Motor neuron (in vitro differentiated cells): ENCODE data around the gene THSD7B. TPM values are rescaled to one million over a fixed set of nuclear protein-coding genes. Genes with fewer than 3 reads are reported as not detected.

ENCODE experiments used
- ATAC-seq, 8 experiments: fragments of 200-7000 bp; cut with Tn5 transposase; replicated peaks in 6 of 8; 2 replicates each; pipeline ENCODE4 v1.8.0; 2021; ENCODE audit warnings: mild to moderate bottlenecking in 8 of 8, moderate library complexity in 8 of 8
- H3K27ac ChIP-seq, 2 donors: fragments of 250-450 bp; sonication (Bioruptor Pico); 2 replicates each; pipeline ENCODE4 v1.9.0; 2021; ENCODE audit warnings: antibody characterized with exemption in 2 of 2, mild to moderate bottlenecking in 2 of 2, moderate library complexity in 1 of 2
- H3K4me1 ChIP-seq, 2 donors: fragments of 250-450 bp; sonication (Bioruptor Pico); replicated peaks in 1 of 2; 2 replicates each; pipeline ENCODE4 v1.6.1; 2021; ENCODE audit warnings: antibody characterized with exemption in 2 of 2, mild to moderate bottlenecking in 2 of 2, moderate library complexity in 1 of 2
- H3K4me3 ChIP-seq, 5 donors: fragments of 250-450 bp; sonication (Bioruptor Pico); 2 replicates each; pipeline ENCODE4 v1.9.0; 2021; ENCODE audit warnings: antibody characterized with exemption in 5 of 5, mild to moderate bottlenecking in 5 of 5, moderate library complexity in 4 of 5
- WGBS, 10 experiments: fragments of 450-650 bp; shearing (Covaris generic); methylation state at CpG; one replicate each; pipeline ENCODE4 v1.0.0; 2022; 5-methylcytosine and 5-hydroxymethylcytosine counted together
- in situ Hi-C, 9 experiments: fragments of 400-800 bp; cut with MboI; loops; one replicate each; pipeline ENCODE4 v1.15.0; 2021; ENCODE audit warnings: low sequenced_read_pairs in 9 of 9, low pct_unique_long_range_greater_than_20kb in 2 of 9; ENCODE audit not compliant: unreplicated experiment in 9 of 9
- total RNA-seq, 8 experiments: library from RNA; unstranded; fragments of 300-600 nt; gene quantifications; 2 replicates each; pipeline versions ENCODE4 v1.2.3 to v1.2.4, GENCODE V29; 2022

Gene THSD7B
- total RNA-seq, 8 experiments from 2014 or later = 0.13 to 1.4 (median 0.31) TPM

- ATAC-seq = no peak
- Histone ChIP-seq H3K4me3 (no peak overlapping the region), H3K27ac (no peak overlapping the region), H3K4me1 (peaks cover 8 to 15% of the 10 kb centered on the region in 2 donors)
- in situ Hi-C loops = no loop called here
- WGBS, 10 experiments = 0 to 71% (median 14%) methylated on average over 1 to 2 of the region's 2 CpGs; no CpG with 5 or more reads in 6 of the 10 experiments
Observed at GRCh38 chr2:136767030-136767429, 1.7 kb downstream of the THSD7B start.

GRCh38 chr2:136769871-136770270 is 4.5 kb downstream of the THSD7B start:
- ATAC-seq = no peak
- Histone ChIP-seq H3K4me1 (peaks cover 8 to 11% of the 10 kb centered on the region in 2 donors), H3K27ac (no peak overlapping the region), H3K4me3 (no peak overlapping the region)
- in situ Hi-C loops = no loop called here
- 12 to 80% (median 58%) methylated on average over 2 to 6 of the region's 6 CpGs; no CpG with 5 or more reads in 1 of the 10 experiments for WGBS, 10 experiments

DNA sequence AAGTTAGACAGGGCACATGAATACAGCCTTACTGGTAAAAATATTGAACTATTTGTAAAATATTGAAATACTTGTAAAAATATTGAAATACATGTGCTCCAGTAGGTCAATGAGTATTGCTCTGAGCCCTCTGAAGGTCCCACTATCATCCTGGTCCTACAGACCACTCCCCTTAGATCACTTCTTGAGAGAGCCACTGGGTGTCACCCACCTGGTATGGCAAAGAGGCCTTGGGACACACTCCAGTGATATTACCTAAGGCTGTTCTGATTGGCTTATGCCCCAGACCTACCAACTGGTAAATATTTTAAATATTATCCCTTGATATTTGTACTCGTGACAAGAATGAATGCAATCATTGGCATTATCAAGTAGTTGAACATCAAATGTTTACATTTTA is 5.0 kb downstream of the THSD7B start:
- in situ Hi-C loops = no loop called here
- no peak overlapping the region for H3K27ac ChIP-seq
- ATAC-seq = no peak
- WGBS, 10 experiments = 0 to 100% (median 78%) methylated on average over 1 of the region's 1 CpG; no CpG with 5 or more reads in 1 of the 10 experiments
- H3K4me1 ChIP-seq = peaks cover 8 to 11% of the 10 kb centered on the region in 2 donors
- H3K4me3 ChIP-seq = no peak overlapping the region

DNA sequence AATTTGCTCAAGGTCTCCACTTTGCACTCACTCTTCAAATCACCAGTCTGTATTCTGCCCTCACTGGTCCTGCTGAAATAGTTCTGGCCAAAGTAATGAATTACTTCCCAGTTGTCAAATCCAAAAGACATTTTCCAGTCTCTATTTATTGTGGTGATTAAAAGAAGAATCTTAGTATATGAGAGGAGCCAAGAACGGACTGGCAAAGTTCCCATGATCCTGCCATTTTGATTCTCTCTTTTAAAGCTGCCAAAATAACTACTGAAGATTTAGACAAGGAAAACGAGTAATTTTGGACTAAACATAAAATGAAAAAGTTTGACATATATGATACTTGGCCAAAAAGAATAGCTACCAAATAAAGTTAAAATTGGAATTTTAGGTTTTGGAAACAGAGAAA is 12.0 kb downstream of the THSD7B start:
- 0 to 86% (median 53%) methylated on average over 1 to 2 of the region's 2 CpGs; no CpG with 5 or more reads in 1 of the 10 experiments for WGBS, 10 experiments
- no peak overlapping the region for H3K4me3 ChIP-seq
- H3K27ac ChIP-seq = no peak overlapping the region
- in situ Hi-C loops = no loop called here
- no peak for ATAC-seq
- no peaks in the 10 kb centered on the region for H3K4me1 ChIP-seq

DNA sequence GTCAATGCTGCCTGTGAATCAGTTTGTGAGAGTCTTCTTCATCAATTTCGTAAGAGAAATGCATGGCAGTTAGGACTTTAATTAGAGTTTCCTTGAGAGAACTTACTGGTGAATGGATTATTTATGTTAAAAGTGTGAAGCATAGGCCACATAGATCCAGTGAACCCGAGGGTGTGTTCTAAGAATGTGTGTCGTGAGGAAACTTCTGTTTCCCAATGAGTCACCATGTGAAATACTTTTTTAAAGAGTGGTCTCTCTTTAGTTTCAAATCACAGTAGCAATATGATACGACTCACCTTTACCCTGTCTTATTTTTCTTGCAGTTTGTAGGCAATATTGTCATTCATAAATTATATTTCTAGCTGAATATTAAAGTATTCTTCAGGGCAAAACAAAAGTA is 18.5 kb downstream of the THSD7B start:
- in situ Hi-C loops = no loop called here
- 0 to 74% (median 65%) methylated on average over 2 to 4 of the region's 4 CpGs; no CpG with 5 or more reads in 3 of the 10 experiments for whole genome bisulfite sequencing, 10 experiments
- Histone ChIP-seq H3K4me3 (no peak overlapping the region), H3K27ac (no peak overlapping the region), H3K4me1 (no peaks in the 10 kb centered on the region)
- ATAC-seq = no peak

DNA sequence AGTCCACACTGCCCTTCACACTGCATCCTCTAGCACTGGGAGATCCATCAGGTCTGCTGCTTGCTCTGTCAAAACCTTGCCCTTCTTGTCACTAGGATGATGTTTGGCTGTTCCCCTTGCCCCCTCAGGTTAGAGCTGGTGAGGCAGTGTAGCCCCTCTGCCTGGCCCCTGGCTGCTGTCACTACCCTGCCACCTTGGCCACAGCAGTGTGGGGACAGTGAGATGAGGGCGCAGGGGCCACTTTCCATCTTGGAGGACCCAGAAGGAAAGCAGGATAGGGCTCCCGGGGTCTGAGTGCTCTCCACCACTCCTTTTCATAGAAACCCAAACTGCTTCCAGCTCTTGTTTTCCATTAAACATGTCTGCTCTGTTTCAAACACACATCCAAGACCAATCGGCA is 19.9 kb downstream of the THSD7B start:
- ATAC-seq = no peak
- H3K4me1 ChIP-seq = no peaks in the 10 kb centered on the region
- in situ Hi-C loops = no loop called here
- WGBS, 10 experiments = 0 to 100% (median 53%) methylated on average over 1 to 3 of the region's 3 CpGs; no CpG with 5 or more reads in 4 of the 10 experiments
- no peak overlapping the region for H3K4me3 ChIP-seq
- no peak overlapping the region for H3K27ac ChIP-seq

DNA sequence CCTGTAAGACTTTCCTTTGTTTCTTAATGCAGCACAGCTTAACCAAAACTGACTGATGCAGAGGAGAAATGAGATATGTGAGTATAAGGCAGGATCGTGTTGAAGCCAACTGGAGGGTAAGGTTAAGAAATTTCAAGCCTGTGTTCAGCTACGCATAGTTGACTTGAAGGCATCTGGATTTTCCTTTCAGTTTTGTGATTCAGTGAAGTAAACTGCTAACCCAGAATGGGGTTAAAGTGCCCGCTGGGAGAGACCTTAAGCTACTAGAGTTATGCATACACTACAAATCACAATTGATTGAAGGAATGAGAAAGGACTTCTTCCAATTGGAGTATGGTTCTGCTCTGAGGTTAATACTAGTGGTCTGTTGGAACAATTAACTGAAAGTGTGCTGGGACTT is 22.6 kb downstream of the THSD7B start:
- H3K4me1 ChIP-seq = no peaks in the 10 kb centered on the region
- H3K4me3 ChIP-seq = no peak overlapping the region
- no peak overlapping the region for H3K27ac ChIP-seq
- no peak for ATAC-seq
- in situ Hi-C loops = no loop called here
- 0 to 83% (median 40%) methylated on average over 1 to 3 of the region's 3 CpGs; no CpG with 5 or more reads in 1 of the 10 experiments for WGBS, 10 experiments

DNA sequence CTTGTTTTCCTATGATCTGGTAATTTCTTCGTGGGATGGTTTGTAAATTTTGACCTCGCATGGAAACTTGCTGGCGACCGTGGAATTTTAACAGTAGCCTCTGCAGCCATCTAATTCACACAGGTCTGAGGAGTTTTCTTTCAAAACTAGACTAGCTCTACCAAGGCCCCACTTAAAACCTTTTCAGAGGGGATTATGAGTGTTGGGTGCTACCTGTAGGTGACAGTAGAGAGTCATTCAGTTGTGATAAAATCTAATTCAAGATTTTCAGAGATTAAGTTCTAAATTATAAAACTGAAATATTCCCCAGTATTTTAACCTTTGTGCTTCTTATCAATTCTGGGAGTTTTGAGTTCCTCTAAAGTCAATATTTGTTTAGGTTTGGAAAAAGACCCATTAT is 31.0 kb downstream of the THSD7B start:
- WGBS, 10 experiments = 0 to 100% (median 89%) methylated on average over 1 to 4 of the region's 4 CpGs; no CpG with 5 or more reads in 2 of the 10 experiments
- Histone ChIP-seq H3K27ac (no peak overlapping the region), H3K4me3 (no peak overlapping the region), H3K4me1 (no peaks in the 10 kb centered on the region)
- in situ Hi-C loops = no loop called here
- no peak for ATAC-seq

DNA sequence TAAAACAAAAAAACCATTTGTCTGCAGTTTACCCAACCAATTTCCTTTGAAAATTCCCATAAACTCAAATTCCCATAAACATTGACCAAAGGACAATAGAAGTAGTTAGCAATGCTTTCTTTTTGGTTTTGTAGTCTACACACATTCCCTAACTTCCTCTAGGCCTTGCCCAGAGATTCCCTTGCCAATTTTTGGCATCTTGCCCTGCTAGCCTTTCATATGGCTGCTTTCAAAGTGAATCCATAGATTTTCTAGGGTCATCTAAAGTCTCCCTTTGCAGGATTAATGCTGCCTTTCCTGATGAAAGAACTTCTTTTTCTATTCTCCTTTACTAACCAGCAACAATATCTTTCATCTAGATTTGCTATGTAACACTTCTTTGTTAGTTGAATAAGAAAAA is 33.4 kb downstream of the THSD7B start:
- Histone ChIP-seq H3K27ac (no peak overlapping the region), H3K4me3 (no peak overlapping the region), H3K4me1 (no peaks in the 10 kb centered on the region)
- in situ Hi-C loops = no loop called here
- no peak for ATAC-seq

GRCh38 chr2:136801661-136802060 is 36.3 kb downstream of the THSD7B start:
- Histone ChIP-seq H3K4me3 (no peak overlapping the region), H3K27ac (no peak overlapping the region), H3K4me1 (peaks cover 0 to 4% of the 10 kb centered on the region in 2 donors)
- in situ Hi-C loops = no loop called here
- WGBS, 10 experiments = 20 to 100% (median 63%) methylated on average over 1 to 4 of the region's 4 CpGs
- peak in 1 of 8 experiments; percentile 65 for ATAC-seq

- no peak for ATAC-seq
- H3K27ac ChIP-seq = no peak overlapping the region
- no peak overlapping the region for H3K4me3 ChIP-seq
- in situ Hi-C loops = no loop called here
- peaks cover 0 to 1% of the 10 kb centered on the region in 2 donors for H3K4me1 ChIP-seq
- WGBS, 10 experiments = 0 to 89% (median 20%) methylated on average over 1 to 4 of the region's 4 CpGs; no CpG with 5 or more reads in 1 of the 10 experiments
Observed at GRCh38 chr2:136809998-136810397, 44.7 kb downstream of the THSD7B start.

DNA sequence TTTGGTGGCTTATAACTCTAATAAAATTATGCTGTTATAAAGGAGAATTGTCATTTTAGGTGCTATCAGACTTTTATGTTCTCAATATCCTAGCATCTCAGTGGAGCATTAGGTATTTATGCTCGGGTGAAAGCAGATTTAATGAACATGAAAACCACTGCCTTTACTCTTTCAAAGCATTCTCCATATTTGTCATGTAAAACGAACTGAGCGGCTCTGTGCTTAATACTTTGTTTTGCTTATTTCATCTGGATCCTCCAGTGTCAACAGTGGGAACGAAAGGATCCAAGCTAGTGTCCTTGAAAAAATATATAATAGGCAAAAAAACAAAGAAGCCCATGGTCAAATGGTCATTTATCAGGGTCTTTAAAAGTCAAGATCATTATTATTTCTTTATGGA is 53.5 kb downstream of the THSD7B start:
- no peak overlapping the region for H3K4me3 ChIP-seq
- in situ Hi-C loops = no loop called here
- H3K4me1 ChIP-seq = no peaks in the 10 kb centered on the region
- H3K27ac ChIP-seq = no peak overlapping the region
- WGBS, 10 experiments = 13 to 100% (median 31%) methylated on average over 1 to 4 of the region's 4 CpGs
- no peak for ATAC-seq

- 8 to 98% (median 87%) methylated on average over 3 to 7 of the region's 7 CpGs for WGBS, 10 experiments
Observed at GRCh38 chr2:136823291-136823690, 57.9 kb downstream of the THSD7B start.

DNA sequence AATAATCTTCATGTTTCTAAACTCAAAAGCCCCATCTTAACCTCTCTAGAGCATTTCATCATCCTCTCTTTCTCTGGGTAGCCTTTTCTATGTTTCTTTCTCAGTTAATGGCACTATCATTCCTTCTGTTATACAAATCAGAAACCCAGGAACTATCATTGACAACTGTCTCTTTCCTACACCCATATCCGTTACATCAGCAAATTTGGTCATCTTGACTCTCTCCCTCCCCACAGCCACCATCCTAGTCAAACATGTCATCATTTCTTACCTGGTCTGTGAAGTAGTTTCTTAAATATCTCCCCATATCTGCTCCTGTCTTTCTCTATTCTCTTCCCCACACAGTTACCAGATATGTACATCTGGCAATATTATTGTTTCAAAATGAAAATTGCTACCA is 62.8 kb downstream of the THSD7B start:
- Histone ChIP-seq H3K4me1 (no peaks in the 10 kb centered on the region), H3K4me3 (no peak overlapping the region), H3K27ac (no peak overlapping the region)
- in situ Hi-C loops = no loop called here
- WGBS, 10 experiments = 0 to 100% (median 63%) methylated on average over 1 of the region's 1 CpG; no CpG with 5 or more reads in 2 of the 10 experiments
- ATAC-seq = no peak

More at GRCh38 chr2:136823291-136823690, 57.9 kb downstream of the THSD7B start:
- ATAC-seq = no peak
- in situ Hi-C loops = no loop called here
- Histone ChIP-seq H3K27ac (no peak overlapping the region), H3K4me3 (no peak overlapping the region), H3K4me1 (no peaks in the 10 kb centered on the region)
